HTERT RPE-1 (cell line): Measurements from ENCODE around the gene RAP1GAP2.
"Not testable (repeated sequence)": the region's sequence is repeated elsewhere in the genome, so short reads cannot be mapped to it uniquely, and the experiment has no call there.

Source experiments
- in situ Hi-C: fragments of 300-500 bp; cut with MboI; formaldehyde crosslinking; loops from 4 replicates; pipeline ENCODE4 v1.14.3; 2020; ENCODE audit warnings: low sequenced_read_pairs

RAP1GAP2 gene

DNA sequence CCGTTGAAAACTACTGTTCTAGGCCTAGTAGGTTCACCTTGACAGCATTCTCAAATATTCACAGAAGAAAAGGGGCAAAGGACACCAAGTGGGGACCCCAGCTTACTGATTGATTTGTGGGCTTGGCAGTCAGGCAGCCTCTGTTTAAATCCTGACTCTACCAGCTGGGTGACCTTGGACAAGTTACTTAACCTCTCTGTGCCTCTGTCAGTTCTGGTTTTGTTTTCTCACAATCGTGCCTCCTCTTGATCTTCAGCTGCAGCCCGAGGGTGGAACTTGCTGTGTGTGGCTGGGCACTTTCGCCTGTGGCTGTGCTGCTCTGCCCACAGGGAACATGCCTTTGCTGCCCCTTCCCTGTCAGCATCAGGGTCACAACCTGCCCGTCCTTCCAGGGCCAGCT is 17.8 kb downstream of the RAP1GAP2 start:
- in situ Hi-C loops, result no loop called here

- in situ Hi-C loops, result no loop called here
Measured at GRCh38 chr17:2814481-2815341, 18.5 kb downstream of the RAP1GAP2 start.

GRCh38 chr17:2815781-2816185 is 19.5 kb downstream of the RAP1GAP2 start:
- in situ Hi-C loops, result no loop called here

DNA sequence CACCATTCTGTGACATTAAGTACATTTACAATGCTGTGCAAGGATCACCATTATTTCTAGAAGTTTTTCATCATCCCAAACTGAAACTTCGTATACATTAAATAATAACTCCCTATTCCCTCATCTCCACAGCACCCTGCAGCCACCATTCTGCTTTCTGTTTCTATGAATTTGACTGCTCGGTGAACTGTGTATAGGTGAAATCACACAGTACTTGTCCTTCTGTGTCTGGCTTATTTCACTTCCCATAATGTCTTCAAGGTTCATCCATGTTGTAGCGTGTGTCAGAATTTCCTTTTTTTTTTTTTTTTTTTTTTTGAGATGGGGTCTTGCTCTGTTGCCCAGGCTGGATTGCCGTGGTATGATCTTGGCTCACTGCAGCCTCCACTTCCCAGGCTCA is 20.4 kb downstream of the RAP1GAP2 start:
- in situ Hi-C loops, result no loop called here

GRCh38 chr17:2819294-2819693 is 23.1 kb downstream of the RAP1GAP2 start:
- in situ Hi-C loops, result not testable (repeated sequence)

DNA sequence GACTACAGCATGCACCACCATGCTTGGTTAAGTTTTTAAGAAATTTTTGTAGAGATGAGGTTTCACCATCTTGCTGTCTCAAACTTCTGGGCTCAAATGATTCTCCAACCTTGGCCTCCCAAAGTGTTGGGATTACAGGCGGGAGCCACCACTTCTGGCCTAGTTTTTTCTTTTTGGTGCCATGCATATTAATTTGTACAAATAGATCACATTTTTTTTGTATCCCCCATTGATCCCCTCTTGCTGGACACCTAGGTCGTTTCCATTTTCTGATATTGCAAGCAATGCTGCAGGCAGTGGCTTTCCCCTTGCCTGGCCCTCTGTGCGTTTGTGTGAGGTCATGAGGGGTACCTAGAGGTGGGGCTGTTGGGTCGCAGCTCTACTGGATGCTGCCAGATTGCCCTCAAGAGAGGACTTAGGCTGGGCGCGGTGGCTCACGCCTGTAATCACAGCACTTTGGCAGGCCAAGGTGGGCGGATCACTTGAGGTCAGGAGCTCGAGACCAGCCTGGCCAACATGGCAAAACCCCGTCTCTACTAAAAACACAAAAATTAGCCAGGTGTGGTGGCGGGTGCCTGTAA is 23.8 kb downstream of the RAP1GAP2 start:
- in situ Hi-C loops, result no loop called here

DNA sequence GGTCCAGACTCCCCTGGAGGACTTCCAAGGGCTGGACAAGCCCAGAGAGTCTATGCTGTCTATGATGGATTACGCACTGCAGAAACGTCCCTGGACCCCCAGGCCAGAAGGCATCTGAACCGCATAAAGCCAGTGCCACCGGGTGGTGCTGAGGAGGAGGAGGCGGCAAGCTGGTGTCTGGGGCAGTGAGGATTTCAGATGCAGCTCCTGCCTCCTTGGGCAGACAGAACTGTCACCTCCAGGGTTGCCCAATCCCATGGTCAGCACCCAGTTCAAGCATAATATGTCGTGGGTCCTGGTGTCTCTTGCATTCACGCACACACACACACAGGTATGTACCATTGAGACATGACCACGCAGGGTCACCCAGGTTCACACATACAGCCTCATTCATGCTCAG is 25.6 kb downstream of the RAP1GAP2 start:
- in situ Hi-C loops, result no loop called here

- in situ Hi-C loops, result no loop called here
Measured at GRCh38 chr17:2822358-2822757, 26.1 kb downstream of the RAP1GAP2 start.

- in situ Hi-C loops, result no loop called here
Measured at GRCh38 chr17:2825253-2825970, 29.2 kb downstream of the RAP1GAP2 start.

- in situ Hi-C loops, result no loop called here
Measured at GRCh38 chr17:2828397-2829038, 32.3 kb downstream of the RAP1GAP2 start.

DNA sequence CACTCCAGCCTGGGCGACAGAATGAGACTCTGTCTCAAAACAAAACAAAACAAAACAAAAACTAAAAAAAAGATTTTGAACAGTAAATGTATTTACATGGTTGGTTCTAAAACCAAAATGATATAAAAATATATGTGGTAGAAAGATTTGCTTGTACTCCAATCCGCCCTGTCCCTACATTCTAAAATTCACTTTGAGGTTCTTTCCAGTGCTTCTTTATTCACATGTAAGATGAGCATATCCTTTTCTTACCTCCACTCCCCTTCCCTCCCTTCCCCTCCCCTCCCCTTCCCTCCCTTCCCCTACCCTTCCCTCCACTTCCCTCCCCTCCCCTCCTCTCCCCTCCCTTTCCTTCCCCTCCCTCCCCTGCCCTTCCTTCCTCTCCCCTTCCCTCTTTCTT is 34.4 kb downstream of the RAP1GAP2 start:
- in situ Hi-C loops, result no loop called here

GRCh38 chr17:2835780-2836179 is 39.5 kb downstream of the RAP1GAP2 start:
- in situ Hi-C loops, result no loop called here

DNA sequence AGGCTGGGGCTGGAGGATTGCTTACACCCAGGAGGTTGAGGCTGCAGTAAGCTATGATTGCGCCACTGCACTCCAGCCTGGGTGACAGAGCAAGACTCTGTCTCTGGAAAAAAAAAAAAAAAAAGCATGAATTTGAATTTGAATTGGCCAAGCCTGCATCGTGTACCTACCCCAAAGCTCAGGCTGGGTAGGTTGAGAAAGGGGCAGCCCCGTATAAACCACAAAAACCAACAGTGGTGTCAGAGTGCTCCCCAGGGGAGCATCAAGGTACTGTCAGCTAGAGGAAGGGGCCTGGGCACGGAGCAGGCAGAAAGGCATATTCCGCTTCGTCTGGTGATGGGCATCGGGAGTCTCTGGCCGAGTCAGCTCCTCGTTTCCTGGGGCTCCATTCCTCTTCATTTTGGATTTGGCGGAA is 40.9 kb downstream of the RAP1GAP2 start:
- in situ Hi-C loops, result no loop called here

DNA sequence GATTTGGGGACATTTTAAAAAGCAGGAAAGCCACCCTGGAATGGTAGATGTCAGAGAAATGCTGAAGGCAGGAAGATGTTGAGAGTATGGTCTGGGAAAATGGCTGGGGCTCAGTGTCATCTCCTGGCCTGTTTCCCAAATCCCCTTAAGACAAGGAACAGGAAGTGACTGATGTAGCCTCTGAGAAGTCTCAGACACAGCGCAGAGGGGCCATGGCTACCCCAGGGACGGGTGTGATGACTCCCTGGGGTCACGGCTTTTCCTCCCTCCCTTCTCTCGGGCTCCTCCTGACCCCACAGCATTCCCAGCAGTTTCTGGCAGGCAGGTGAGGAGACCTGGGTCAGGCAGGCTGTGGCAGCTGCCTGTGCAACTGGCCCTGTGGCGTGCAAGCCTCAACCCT is 45.4 kb downstream of the RAP1GAP2 start:
- in situ Hi-C loops, result no loop called here

DNA sequence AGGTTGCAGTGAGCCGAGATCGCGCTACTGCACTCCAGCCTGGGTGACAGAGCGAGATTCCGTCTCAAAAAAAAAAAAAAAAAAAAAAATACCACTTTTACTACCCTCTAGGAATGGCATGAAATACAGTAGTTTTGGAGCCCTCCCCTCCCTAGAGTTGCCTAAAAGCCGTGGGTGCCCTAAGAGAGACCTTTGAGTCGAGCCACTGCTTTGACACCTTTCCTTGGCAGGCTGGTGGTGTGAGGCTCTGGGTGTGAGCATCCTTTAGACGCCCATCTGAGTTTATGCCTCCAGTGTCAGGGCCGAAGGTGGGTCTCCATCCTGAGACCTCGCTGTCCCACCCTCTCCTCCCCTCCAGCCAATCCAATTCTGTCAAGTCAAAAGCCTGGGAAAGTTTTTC is 46.2 kb downstream of the RAP1GAP2 start:
- in situ Hi-C loops, result no loop called here

GRCh38 chr17:2844416-2844815 is 48.2 kb downstream of the RAP1GAP2 start:
- in situ Hi-C loops, result no loop called here

- in situ Hi-C loops, result no loop called here
Measured at GRCh38 chr17:2847381-2848333, 51.4 kb downstream of the RAP1GAP2 start.

- in situ Hi-C loops, result no loop called here
Measured at GRCh38 chr17:2849327-2849670, 53.1 kb downstream of the RAP1GAP2 start.

DNA sequence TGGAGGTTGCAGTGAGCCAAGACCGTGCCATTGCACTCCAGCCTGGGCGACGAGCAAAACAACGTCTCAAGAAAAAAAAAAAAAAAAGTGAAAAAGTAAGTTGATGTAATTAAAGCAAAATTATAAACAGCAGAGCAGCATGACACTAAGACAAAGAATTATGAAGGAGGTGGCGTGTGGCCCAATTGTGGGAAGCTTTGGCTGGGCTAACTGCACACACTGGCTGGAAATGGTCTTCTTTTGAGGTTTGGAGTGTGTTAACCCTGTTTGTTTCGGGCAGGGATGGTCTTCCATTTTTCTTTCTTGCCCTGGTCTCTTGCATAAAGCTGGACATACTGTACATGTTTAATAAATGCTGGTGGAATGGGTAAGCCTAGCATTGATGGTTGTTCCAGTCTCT is 54.8 kb downstream of the RAP1GAP2 start:
- in situ Hi-C loops, result no loop called here

- in situ Hi-C loops, result no loop called here
Measured at GRCh38 chr17:2851615-2852014, 55.4 kb downstream of the RAP1GAP2 start.
